ENCODE results near the gene SESN2.

GRCh38 chr1:28248273-28249012 is 10.9 kb upstream of the SESN2 start:
- TF ChIP-seq POLR2A (IDR thresholded peaks at IDR 0.05; ENCODE audit: low read depth, low read length) (no peak), POLR2AphosphoS5 (IDR thresholded peaks at IDR 0.05; ENCODE audit: low read depth, low read length) (no peak), SPI1 (IDR thresholded peaks at IDR 0.05; ENCODE audit: low read depth, low read length) (no peak), TAF1 (IDR thresholded peaks at IDR 0.05; ENCODE audit: low read depth, low read length) (no peak), PAX5 (IDR thresholded peaks at IDR 0.05; ENCODE audit: insufficient read depth, low read length, severe bottlenecking) (no peak), POU2F2 (IDR thresholded peaks at IDR 0.05; ENCODE audit: low read depth, low read length) (no peak)

Data from GM12891 (cell line).